ENCODE results near the gene DNAJB14.

GRCh38 chr4:99886146-99886545 is 60.3 kb downstream of the DNAJB14 start:
- TF ChIP-seq, protein P1, sequence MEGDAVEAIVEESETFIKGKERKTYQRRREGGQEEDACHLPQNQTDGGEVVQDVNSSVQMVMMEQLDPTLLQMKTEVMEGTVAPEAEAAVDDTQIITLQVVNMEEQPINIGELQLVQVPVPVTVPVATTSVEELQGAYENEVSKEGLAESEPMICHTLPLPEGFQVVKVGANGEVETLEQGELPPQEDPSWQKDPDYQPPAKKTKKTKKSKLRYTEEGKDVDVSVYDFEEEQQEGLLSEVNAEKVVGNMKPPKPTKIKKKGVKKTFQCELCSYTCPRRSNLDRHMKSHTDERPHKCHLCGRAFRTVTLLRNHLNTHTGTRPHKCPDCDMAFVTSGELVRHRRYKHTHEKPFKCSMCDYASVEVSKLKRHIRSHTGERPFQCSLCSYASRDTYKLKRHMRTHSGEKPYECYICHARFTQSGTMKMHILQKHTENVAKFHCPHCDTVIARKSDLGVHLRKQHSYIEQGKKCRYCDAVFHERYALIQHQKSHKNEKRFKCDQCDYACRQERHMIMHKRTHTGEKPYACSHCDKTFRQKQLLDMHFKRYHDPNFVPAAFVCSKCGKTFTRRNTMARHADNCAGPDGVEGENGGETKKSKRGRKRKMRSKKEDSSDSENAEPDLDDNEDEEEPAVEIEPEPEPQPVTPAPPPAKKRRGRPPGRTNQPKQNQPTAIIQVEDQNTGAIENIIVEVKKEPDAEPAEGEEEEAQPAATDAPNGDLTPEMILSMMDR (conservative IDR thresholded peaks at IDR 0.05; ENCODE audit: low read depth in 2 of 2): no peak
- TF ChIP-seq JUNB (IDR thresholded peaks at IDR 0.05; ENCODE audit: unreplicated experiment): no peak
- no peak for TF ChIP-seq EZH2 (IDR thresholded peaks at IDR 0.05; ENCODE audit: low read depth, unreplicated experiment)
- no peak for TF ChIP-seq REST (IDR thresholded peaks at IDR 0.05; ENCODE audit: unreplicated experiment)
- TF ChIP-seq POLR2AphosphoS5 (IDR thresholded peaks at IDR 0.05; ENCODE audit: low read depth): no peak
- no peak for TF ChIP-seq ZNF114 (CRISPR knock-in tag; IDR thresholded peaks at IDR 0.05)
- no peak for TF ChIP-seq EZH2phosphoT487 (IDR thresholded peaks at IDR 0.05; ENCODE audit: unreplicated experiment)
- TF ChIP-seq CREB1 (CRISPR knock-in tag; IDR thresholded peaks at IDR 0.05; ENCODE audit: low read depth): no peak
- no peak for TF ChIP-seq ETS1 (IDR thresholded peaks at IDR 0.05)
- no peak for TF ChIP-seq STAT1 (IDR thresholded peaks at IDR 0.05; ENCODE audit: unreplicated experiment)
- TF ChIP-seq ZNF331 (CRISPR knock-in tag; IDR thresholded peaks at IDR 0.05; ENCODE audit: low read depth): no peak
- TF ChIP-seq NANOG (IDR thresholded peaks at IDR 0.05; ENCODE audit: borderline replicate concordance): no peak
- no peak for TF ChIP-seq ZNF462 (CRISPR knock-in tag; IDR thresholded peaks at IDR 0.05)
